Smooth muscle cell (in vitro differentiated cells): Measurements from ENCODE around the gene MT1F. TPM values are rescaled to one million over a fixed set of nuclear protein-coding genes. Genes with fewer than 3 reads are reported as not detected.

Experiments used
- DNase-seq: peaks from one replicate; lab custom pipeline; 2025; ENCODE audit not compliant: unreplicated experiment; lab: John Stamatoyannopoulos, UW
- H2AFZ ChIP-seq: fragments of 200-600 bp; sonication (generic); 2 replicates; pipeline ENCODE4 v1.6.0; 2016; ENCODE audit warnings: antibody characterized with exemption, low read depth, mild to moderate bottlenecking
- H3F3A ChIP-seq: fragments of 200-600 bp; sonication (generic); 2 replicates; pipeline ENCODE4 v1.6.0; 2017; ENCODE audit warnings: antibody characterized with exemption, low read depth
- H3K27ac ChIP-seq: fragments of 200-600 bp; sonication (generic); 2 replicates; pipeline ENCODE4 v1.5.1; 2016; ENCODE audit warnings: low read depth, mild to moderate bottlenecking
- H3K27me3 ChIP-seq: fragments of 200-600 bp; sonication (generic); 2 replicates; pipeline ENCODE4 v1.6.1; 2016; ENCODE audit warnings: low read depth, mild to moderate bottlenecking
- H3K36me3 ChIP-seq: fragments of 200-600 bp; sonication (generic); 2 replicates; pipeline ENCODE4 v1.5.1; 2016; ENCODE audit warnings: low read depth
- H3K4me1 ChIP-seq: fragments of 200-600 bp; sonication (generic); 2 replicates; pipeline ENCODE4 v1.5.1; 2016; ENCODE audit warnings: low read depth
- H3K4me2 ChIP-seq: fragments of 200-600 bp; sonication (generic); 2 replicates; pipeline ENCODE4 v1.6.0; 2016; ENCODE audit warnings: mild to moderate bottlenecking
- H3K4me3 ChIP-seq: fragments of 200-600 bp; sonication (generic); 2 replicates; pipeline ENCODE4 v1.5.1; 2016; ENCODE audit warnings: mild to moderate bottlenecking
- H3K79me2 ChIP-seq: fragments of 200-600 bp; sonication (generic); 2 replicates; pipeline ENCODE4 v1.6.0; 2016; ENCODE audit warnings: low read depth, mild to moderate bottlenecking
- H3K9ac ChIP-seq: fragments of 200-600 bp; sonication (generic); 2 replicates; pipeline ENCODE4 v1.6.0; 2016; ENCODE audit warnings: low read depth
- H3K9me3 ChIP-seq: fragments of 200-600 bp; sonication (generic); replicated peaks from 2 replicates; pipeline ENCODE4 v1.5.1; 2016; ENCODE audit warnings: low read depth
- H4K20me1 ChIP-seq: fragments of 200-600 bp; sonication (generic); 2 replicates; pipeline ENCODE4 v1.6.0; 2016; ENCODE audit warnings: low read depth
- WGBS: methylation state at CpG from one replicate; pipeline ENCODE4 v1.1.7; 2016; ENCODE audit warnings: low lambda C conversion rate; 5-methylcytosine and 5-hydroxymethylcytosine counted together
- polyA plus RNA-seq: library from polyadenylated mRNA; unstranded; fragments of >200 nt; fragmentation: Nextera tagmentation; extraction: Ambion mirVana; gene quantifications from 2 replicates; pipeline ENCODE4 v1.2.1, GENCODE V29; 2016
- total RNA-seq: library from RNA; depleted of rRNA; stranded (reverse); fragments of >200 nt; gene quantifications from 2 replicates; pipeline ENCODE4 v1.2.3, GENCODE V29; 2014
- TF ChIP-seq, protein P1 (sequence below): fragments of 200-600 bp; sonication (generic); IDR thresholded peaks from 2 replicates; pipeline ENCODE4 v1.5.1; 2017; ENCODE audit warnings: borderline replicate concordance, mild to moderate bottlenecking, antibody characterized with exemption; ENCODE audit not compliant: insufficient read depth, poor library complexity, severe bottlenecking

The MT1F gene
- total and polyA plus RNA-seq, 2 experiments from 2014 or later = 0.50 to 5.9 TPM

DNA sequence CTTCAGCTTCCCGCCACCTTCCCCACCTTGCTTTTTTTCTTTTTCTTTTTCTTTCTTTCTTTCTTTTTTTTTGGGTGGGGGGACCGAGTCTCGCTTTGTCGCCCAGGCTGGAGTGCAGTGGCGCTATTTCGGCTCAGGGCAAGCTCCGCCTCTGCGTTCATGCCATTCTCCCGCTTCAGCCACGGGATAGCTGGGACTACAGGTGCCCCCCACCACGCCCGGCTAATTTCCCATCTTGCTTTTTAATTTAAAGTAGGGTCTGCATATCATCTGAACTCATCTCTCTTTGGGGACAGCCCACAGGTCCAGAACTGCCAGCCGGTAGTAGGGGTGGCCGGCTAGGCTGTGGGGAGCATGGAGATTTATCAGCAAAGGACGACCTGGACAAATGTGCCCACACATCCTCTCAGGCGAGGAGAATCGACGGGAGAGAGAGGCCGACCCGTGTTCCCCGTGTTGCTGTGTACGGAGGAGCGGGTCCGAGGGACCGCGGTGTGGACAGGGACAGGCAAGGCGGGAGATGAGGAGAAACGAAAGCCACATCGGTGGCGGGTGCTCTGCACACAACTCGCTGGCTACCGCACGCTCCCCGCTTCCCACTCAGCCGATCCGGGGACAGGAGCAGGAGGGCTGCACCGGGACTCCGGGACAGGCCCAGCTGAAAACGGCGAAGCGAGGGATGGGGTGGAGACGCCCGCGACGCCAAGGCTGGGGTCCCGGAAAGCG is 22.9 kb upstream of the MT1F start:
- 5% methylated on average over 41 of the region's 47 CpGs for WGBS
- H2AFZ ChIP-seq = no peak overlapping the region
- no peaks in the 10 kb centered on the region for H3K36me3 ChIP-seq
- no peaks in the 10 kb centered on the region for H3F3A ChIP-seq
- H3K9ac ChIP-seq = no peak overlapping the region
- H3K9me3 ChIP-seq = no peaks in the 10 kb centered on the region
- peak overlapping the region; percentile 57 for H3K4me2 ChIP-seq
- no peaks in the 10 kb centered on the region for H3K79me2 ChIP-seq
- no peak overlapping the region for H3K27ac ChIP-seq
- peaks cover 91% of the 10 kb centered on the region for H3K27me3 ChIP-seq
- TF ChIP-seq, protein P1, sequence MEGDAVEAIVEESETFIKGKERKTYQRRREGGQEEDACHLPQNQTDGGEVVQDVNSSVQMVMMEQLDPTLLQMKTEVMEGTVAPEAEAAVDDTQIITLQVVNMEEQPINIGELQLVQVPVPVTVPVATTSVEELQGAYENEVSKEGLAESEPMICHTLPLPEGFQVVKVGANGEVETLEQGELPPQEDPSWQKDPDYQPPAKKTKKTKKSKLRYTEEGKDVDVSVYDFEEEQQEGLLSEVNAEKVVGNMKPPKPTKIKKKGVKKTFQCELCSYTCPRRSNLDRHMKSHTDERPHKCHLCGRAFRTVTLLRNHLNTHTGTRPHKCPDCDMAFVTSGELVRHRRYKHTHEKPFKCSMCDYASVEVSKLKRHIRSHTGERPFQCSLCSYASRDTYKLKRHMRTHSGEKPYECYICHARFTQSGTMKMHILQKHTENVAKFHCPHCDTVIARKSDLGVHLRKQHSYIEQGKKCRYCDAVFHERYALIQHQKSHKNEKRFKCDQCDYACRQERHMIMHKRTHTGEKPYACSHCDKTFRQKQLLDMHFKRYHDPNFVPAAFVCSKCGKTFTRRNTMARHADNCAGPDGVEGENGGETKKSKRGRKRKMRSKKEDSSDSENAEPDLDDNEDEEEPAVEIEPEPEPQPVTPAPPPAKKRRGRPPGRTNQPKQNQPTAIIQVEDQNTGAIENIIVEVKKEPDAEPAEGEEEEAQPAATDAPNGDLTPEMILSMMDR = no peak
- DNase-seq = no peak
- H3K4me1 ChIP-seq = peaks cover 12% of the 10 kb centered on the region
- no peak overlapping the region for H3K4me3 ChIP-seq
- no peaks in the 10 kb centered on the region for H4K20me1 ChIP-seq

DNA sequence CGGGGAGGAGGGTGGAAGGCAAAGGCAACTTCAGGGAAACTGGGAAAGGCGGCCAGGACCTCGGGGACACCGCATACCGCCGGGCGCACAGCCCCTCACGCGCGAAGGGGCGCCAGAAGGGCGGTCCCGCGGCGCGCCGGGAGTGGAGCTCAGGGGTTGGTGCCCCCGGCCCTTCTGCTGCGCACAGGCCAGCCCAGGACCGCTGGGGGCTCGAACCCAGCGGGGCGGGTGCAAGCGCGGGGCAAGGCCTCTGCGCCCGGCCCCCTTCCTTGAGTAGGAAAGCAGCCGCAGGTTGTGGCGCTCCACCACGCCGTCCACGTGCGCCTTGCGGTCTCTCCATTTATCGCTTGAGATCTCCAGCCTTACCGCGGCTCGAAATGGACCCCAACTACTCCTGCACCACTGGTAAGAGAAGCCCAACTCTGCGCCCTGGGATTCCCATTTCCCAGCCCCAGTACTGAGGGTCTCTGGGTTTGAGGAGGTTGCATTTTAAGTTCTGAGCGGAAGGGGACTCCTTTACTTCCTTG is 22.3 kb upstream of the MT1F start:
- Histone ChIP-seq H3F3A (no peaks in the 10 kb centered on the region), H3K27ac (no peak overlapping the region), H3K4me2 (peak overlapping the region; percentile 57), H3K36me3 (no peaks in the 10 kb centered on the region), H2AFZ (no peak overlapping the region), H3K4me1 (peaks cover 12% of the 10 kb centered on the region), H4K20me1 (no peaks in the 10 kb centered on the region), H3K4me3 (no peak overlapping the region), H3K27me3 (peaks cover 98% of the 10 kb centered on the region), H3K9me3 (no peaks in the 10 kb centered on the region), H3K9ac (no peak overlapping the region), H3K79me2 (no peaks in the 10 kb centered on the region)
- TF ChIP-seq, protein P1 = no peak
- WGBS = 8% methylated on average over 33 of the region's 40 CpGs
- no peak for DNase-seq

GRCh38 chr16:56636616-56637413 is 20.9 kb upstream of the MT1F start:
- Histone ChIP-seq H3K4me3 (no peak overlapping the region), H3K79me2 (no peaks in the 10 kb centered on the region), H3F3A (no peaks in the 10 kb centered on the region), H3K4me2 (no peak overlapping the region), H3K9ac (no peak overlapping the region), H4K20me1 (no peaks in the 10 kb centered on the region), H2AFZ (no peak overlapping the region), H3K27me3 (peaks cover 100% of the 10 kb centered on the region), H3K9me3 (no peaks in the 10 kb centered on the region), H3K4me1 (peaks cover 12% of the 10 kb centered on the region), H3K27ac (no peak overlapping the region), H3K36me3 (no peaks in the 10 kb centered on the region)
- no peak for DNase-seq
- 25% methylated on average over 9 of the region's 9 CpGs for WGBS
- TF ChIP-seq, protein P1 = no peak
